ENCODE measurements around the gene ITK. TPM values are rescaled to one million over a fixed set of nuclear protein-coding genes. Genes with fewer than 3 reads are reported as not detected.

The ITK gene
- total RNA-seq, 6 experiments from 2014 or later: not detected

- Mint-ChIP-seq H3K9me3 (no peaks in the 10 kb centered on the region), H3K4me1 (ENCODE audit: low read depth) (0 out of 2 replicates have a peak, but pooled peaks cover 5% of the 10 kb centered on the region), H3K4me3 (no peak overlapping the region), H3K27ac (no peak overlapping the region), H3K27me3 (ENCODE audit: insufficient read depth) (peaks cover 13% of the 10 kb centered on the region), H3K36me3 (ENCODE audit: low read depth) (no peaks in the 10 kb centered on the region)
- no peak for TF ChIP-seq CTCF (IDR thresholded peaks at IDR 0.05)
- no peak for DNase-seq
Observed at GRCh38 chr5:157245886-157246285, 65.2 kb downstream of the ITK start.

GRCh38 chr5:157247267-157247666 is 66.6 kb downstream of the ITK start:
- Mint-ChIP-seq H3K27me3 (ENCODE audit: insufficient read depth) (peaks cover 12% of the 10 kb centered on the region), H3K4me1 (ENCODE audit: low read depth) (0 out of 2 replicates have a peak, but pooled peaks cover 5% of the 10 kb centered on the region), H3K4me3 (no peak overlapping the region), H3K9me3 (no peaks in the 10 kb centered on the region), H3K27ac (no peak overlapping the region), H3K36me3 (ENCODE audit: low read depth) (no peaks in the 10 kb centered on the region)
- no peak for TF ChIP-seq CTCF (IDR thresholded peaks at IDR 0.05)
- no peak for DNase-seq

- DNase-seq: no peak
- H3K4me3 Mint-ChIP-seq: no peak overlapping the region
- H3K27ac Mint-ChIP-seq: no peak overlapping the region
- no peaks in the 10 kb centered on the region for H3K36me3 Mint-ChIP-seq (ENCODE audit: low read depth)
- peaks cover 9% of the 10 kb centered on the region for H3K27me3 Mint-ChIP-seq (ENCODE audit: insufficient read depth)
- no peaks in the 10 kb centered on the region for H3K9me3 Mint-ChIP-seq
- no peak for TF ChIP-seq CTCF (IDR thresholded peaks at IDR 0.05)
- peaks cover 18% of the 10 kb centered on the region for H3K4me1 Mint-ChIP-seq (ENCODE audit: low read depth)
Observed at GRCh38 chr5:157248821-157249470, 68.3 kb downstream of the ITK start.

- TF ChIP-seq CTCF (IDR thresholded peaks at IDR 0.05): no peak
- peak overlapping the region; percentile 42; the same call in 1 of the 2 replicates for H3K27ac Mint-ChIP-seq
Observed at GRCh38 chr5:157252711-157253465, 72.2 kb downstream of the ITK start.

GRCh38 chr5:157253547-157253946 is 72.9 kb downstream of the ITK start:
- no peak overlapping the region for H3K27ac Mint-ChIP-seq

More at GRCh38 chr5:157252711-157253465, 72.2 kb downstream of the ITK start:
- Mint-ChIP-seq H3K27me3 (ENCODE audit: insufficient read depth) (peaks cover 16% of the 10 kb centered on the region), H3K4me1 (ENCODE audit: low read depth) (peaks cover 13% of the 10 kb centered on the region), H3K9me3 (no peaks in the 10 kb centered on the region), H3K36me3 (ENCODE audit: low read depth) (no peaks in the 10 kb centered on the region), H3K4me3 (no peak overlapping the region)
- DNase-seq: peak; percentile 20

More at GRCh38 chr5:157253547-157253946, 72.9 kb downstream of the ITK start:
- peak; percentile 40 for DNase-seq
- Mint-ChIP-seq H3K9me3 (no peaks in the 10 kb centered on the region), H3K36me3 (ENCODE audit: low read depth) (no peaks in the 10 kb centered on the region), H3K4me1 (ENCODE audit: low read depth) (peaks cover 13% of the 10 kb centered on the region), H3K27me3 (ENCODE audit: insufficient read depth) (peaks cover 16% of the 10 kb centered on the region), H3K4me3 (no peak overlapping the region)
- peak; percentile 88 for TF ChIP-seq CTCF (IDR thresholded peaks at IDR 0.05)

Measured in HFFc6 (cell line).